ENCODE data around the gene ZNF211. TPM values are rescaled to one million over a fixed set of nuclear protein-coding genes. Genes with fewer than 3 reads are reported as not detected.
A peak's percentile ranks its signal among the peaks of the same experiment; 100 is the strongest.

ZNF211 gene
- polyA plus RNA-seq, 1 donor (not counting 4 experiments of a cell fraction or from before 2014, with no cell fraction given), result 15.5 TPM

DNA sequence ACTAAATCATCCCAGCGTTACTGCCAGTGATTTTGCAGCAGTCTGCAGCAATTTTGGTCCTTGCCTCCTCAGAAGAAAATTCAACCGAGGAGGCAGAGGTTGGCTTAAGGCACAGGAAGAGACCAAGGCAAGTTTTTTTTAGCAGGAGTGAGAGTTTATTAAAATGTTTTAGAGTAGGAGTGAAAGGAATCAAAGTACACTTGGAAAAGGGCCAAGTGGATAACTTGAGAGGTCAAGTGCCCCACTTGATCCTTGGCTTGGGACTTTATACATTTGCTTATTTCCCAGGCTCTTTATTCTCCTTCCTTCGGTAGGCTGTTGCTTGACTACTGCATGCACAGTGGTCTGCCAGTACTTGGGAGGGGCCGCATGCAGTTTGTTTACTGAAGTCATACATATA lies 21.9 kb upstream of the ZNF211 start:
- no peaks in the 10 kb centered on the region for H3K9me1 ChIP-seq (ENCODE audit: control insufficient read depth, extremely low read depth, insufficient read depth, low read length)
- H3K9ac ChIP-seq (ENCODE audit: control insufficient read depth, extremely low read depth, insufficient read depth, low read length), result no peak overlapping the region
- H2AFZ ChIP-seq (ENCODE audit: control insufficient read depth, low read length), result no peak overlapping the region
- H3K9me3 ChIP-seq (ENCODE audit: control insufficient read depth, low read depth, low read length), result peaks cover 11% of the 10 kb centered on the region
- peaks cover 8% of the 10 kb centered on the region for H3K4me1 ChIP-seq (ENCODE audit: control insufficient read depth, extremely low read depth, insufficient read depth, low read length)
- no peaks in the 10 kb centered on the region for H4K20me1 ChIP-seq (ENCODE audit: control insufficient read depth, extremely low read depth, insufficient read depth, low read length)
- peaks cover 6 to 10% of the 10 kb centered on the region in 2 experiments for H3K36me3 ChIP-seq (ENCODE audit: control insufficient read depth in 2 of 2, extremely low read depth in 1 of 2, insufficient read depth in 2 of 2, low read length in 2 of 2)
- dilution Hi-C loops (cut with MboI; ENCODE audit: extremely low pct_ligation_motif_present, low sequenced_read_pairs), result no loop called here
- no peak overlapping the region for H3K27ac ChIP-seq (ENCODE audit: control insufficient read depth, insufficient read depth, low read length)
- H3K27me3 ChIP-seq (ENCODE audit: control insufficient read depth, extremely low read depth, insufficient read depth, low read length), result no peaks in the 10 kb centered on the region
- H3K79me2 ChIP-seq (ENCODE audit: control insufficient read depth, insufficient read depth, low read length), result peaks cover 21% of the 10 kb centered on the region
- no peak overlapping the region for H3K4me2 ChIP-seq (ENCODE audit: control insufficient read depth, extremely low read depth, insufficient read depth, low read depth, low read length)
- no peak for TF ChIP-seq EZH2 (IDR thresholded peaks at IDR 0.05; ENCODE audit: low read length)
- TF ChIP-seq, protein P1, sequence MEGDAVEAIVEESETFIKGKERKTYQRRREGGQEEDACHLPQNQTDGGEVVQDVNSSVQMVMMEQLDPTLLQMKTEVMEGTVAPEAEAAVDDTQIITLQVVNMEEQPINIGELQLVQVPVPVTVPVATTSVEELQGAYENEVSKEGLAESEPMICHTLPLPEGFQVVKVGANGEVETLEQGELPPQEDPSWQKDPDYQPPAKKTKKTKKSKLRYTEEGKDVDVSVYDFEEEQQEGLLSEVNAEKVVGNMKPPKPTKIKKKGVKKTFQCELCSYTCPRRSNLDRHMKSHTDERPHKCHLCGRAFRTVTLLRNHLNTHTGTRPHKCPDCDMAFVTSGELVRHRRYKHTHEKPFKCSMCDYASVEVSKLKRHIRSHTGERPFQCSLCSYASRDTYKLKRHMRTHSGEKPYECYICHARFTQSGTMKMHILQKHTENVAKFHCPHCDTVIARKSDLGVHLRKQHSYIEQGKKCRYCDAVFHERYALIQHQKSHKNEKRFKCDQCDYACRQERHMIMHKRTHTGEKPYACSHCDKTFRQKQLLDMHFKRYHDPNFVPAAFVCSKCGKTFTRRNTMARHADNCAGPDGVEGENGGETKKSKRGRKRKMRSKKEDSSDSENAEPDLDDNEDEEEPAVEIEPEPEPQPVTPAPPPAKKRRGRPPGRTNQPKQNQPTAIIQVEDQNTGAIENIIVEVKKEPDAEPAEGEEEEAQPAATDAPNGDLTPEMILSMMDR (optimal IDR thresholded peaks at IDR 0.05 in 1 of 3, IDR thresholded peaks at IDR 0.05 in 1 of 3, conservative IDR thresholded peaks at IDR 0.05 in 1 of 3; ENCODE audit: extremely low read depth in 1 of 3, insufficient read depth in 2 of 3, low read length in 3 of 3), result no peak
- FAIRE-seq (no peak), DNase-seq (ENCODE audit: low read depth, low spot score) (no peak)
- H3K4me3 ChIP-seq (ENCODE audit: control insufficient read depth in 2 of 3, extremely low read depth in 1 of 3, insufficient read depth in 2 of 3, low read depth in 1 of 3, low read length in 3 of 3), result no peak overlapping the region

DNA sequence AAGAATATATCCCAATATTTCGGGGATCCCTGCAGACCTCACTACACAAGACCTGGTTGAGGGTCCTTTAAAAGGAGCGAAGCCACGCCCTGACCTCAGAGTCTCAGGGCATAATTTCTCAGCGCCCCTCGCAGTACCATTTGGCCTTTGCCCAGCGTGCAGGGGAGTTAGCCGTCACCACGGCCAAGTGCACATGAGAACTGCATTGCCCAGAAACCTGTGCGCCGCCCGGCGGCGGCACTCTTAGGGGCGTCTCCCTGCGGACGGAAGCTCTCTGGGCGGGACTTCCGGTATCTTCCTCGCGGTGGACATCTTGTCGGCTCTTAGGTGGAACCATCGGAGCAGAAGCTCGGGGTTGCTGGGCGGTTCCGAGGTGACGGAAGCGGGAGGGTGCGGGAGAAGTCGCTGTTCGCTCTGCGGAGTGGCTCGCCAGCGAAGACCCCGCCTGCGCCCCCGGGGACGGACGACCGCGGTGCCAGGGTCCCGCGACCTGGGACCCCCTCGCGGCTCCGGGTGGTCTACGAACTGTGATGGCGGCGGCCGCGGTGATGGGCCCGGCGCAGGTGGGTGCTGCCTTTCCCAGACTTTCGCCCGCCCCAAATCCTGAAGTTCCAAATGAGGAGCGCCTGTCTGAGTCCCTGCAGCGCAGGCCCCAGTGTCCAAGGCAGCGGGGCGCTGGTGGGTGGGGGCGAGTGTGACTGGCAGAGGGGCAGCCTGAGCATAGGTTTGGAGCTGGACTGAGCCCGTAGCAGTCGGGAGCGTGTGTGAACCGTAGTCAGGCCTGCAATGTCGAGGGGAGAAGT lies 18.8 kb upstream of the ZNF211 start, which contains the start of gene ZNF134:
ZNF134 (plus strand) TSS at position 302 of the 803 bp plus-strand sequence. CDS start 5,227 bp downstream, outside the sequence.
- no peak for FAIRE-seq
- H4K20me1 ChIP-seq (ENCODE audit: control insufficient read depth, extremely low read depth, insufficient read depth, low read length), result no peaks in the 10 kb centered on the region
- peaks cover 14 to 35% of the 10 kb centered on the region in 2 experiments for H3K36me3 ChIP-seq (ENCODE audit: control insufficient read depth in 2 of 2, extremely low read depth in 1 of 2, insufficient read depth in 2 of 2, low read length in 2 of 2)
- H3K79me2 ChIP-seq (ENCODE audit: control insufficient read depth, insufficient read depth, low read length), result peaks cover 52% of the 10 kb centered on the region
- peaks cover 8% of the 10 kb centered on the region for H3K4me1 ChIP-seq (ENCODE audit: control insufficient read depth, extremely low read depth, insufficient read depth, low read length)
- H3K27me3 ChIP-seq (ENCODE audit: control insufficient read depth, extremely low read depth, insufficient read depth, low read length), result no peaks in the 10 kb centered on the region
- TF ChIP-seq, protein P1 (optimal IDR thresholded peaks at IDR 0.05 in 1 of 3, IDR thresholded peaks at IDR 0.05 in 1 of 3, conservative IDR thresholded peaks at IDR 0.05 in 1 of 3; ENCODE audit: extremely low read depth in 1 of 3, insufficient read depth in 2 of 3, low read length in 3 of 3), result peak in 1 of 3 experiments; percentile 29
- TF ChIP-seq EZH2 (IDR thresholded peaks at IDR 0.05; ENCODE audit: low read length), result no peak
- peak; percentile 55 for DNase-seq (ENCODE audit: low read depth, low spot score)
- peak within 1 kb of the TSS; percentile 86 for H3K9ac ChIP-seq (ENCODE audit: control insufficient read depth, extremely low read depth, insufficient read depth, low read length)
- H2AFZ ChIP-seq (ENCODE audit: control insufficient read depth, low read length), result peak within 1 kb of the TSS; percentile 96
- H3K27ac ChIP-seq (ENCODE audit: control insufficient read depth, insufficient read depth, low read length), result peak within 1 kb of the TSS; percentile 60
- H3K9me1 ChIP-seq (ENCODE audit: control insufficient read depth, extremely low read depth, insufficient read depth, low read length), result no peaks in the 10 kb centered on the region
- dilution Hi-C loops (cut with MboI; ENCODE audit: extremely low pct_ligation_motif_present, low sequenced_read_pairs), result no loop called here
- H3K4me3 ChIP-seq (ENCODE audit: control insufficient read depth in 2 of 3, extremely low read depth in 1 of 3, insufficient read depth in 2 of 3, low read depth in 1 of 3, low read length in 3 of 3), result peak within 1 kb of the TSS; percentile 90 to 97 (median 93)
- peaks cover 36% of the 10 kb centered on the region for H3K9me3 ChIP-seq (ENCODE audit: control insufficient read depth, low read depth, low read length)
- peak within 1 kb of the TSS; percentile 78 for H3K4me2 ChIP-seq (ENCODE audit: control insufficient read depth, extremely low read depth, insufficient read depth, low read depth, low read length)
